Ovary (tissue), 3 donors: ENCODE data around the gene FAM83C.

Experiments used
- POLR2A ChIP-seq: fragments of 450-650 bp; IDR thresholded peaks from one replicate; pipeline ENCODE4 v1.6.1; 2017; ENCODE audit warnings: antibody characterized with exemption, mild to moderate bottlenecking, moderate library complexity
- TF ChIP-seq, protein P1 (sequence below), 3 donors: fragments of 450-650 bp in 2 of 3; fragments of 200-600 bp in 1 of 3; IDR thresholded peaks; one replicate each; pipeline versions ENCODE4 v1.5.1 to v1.8.0; 2016 to 2022; ENCODE audit warnings: antibody characterized with exemption in 3 of 3, mild to moderate bottlenecking in 1 of 3
- donor health status: DM: no; HTN: no; CAD: no.

DNA sequence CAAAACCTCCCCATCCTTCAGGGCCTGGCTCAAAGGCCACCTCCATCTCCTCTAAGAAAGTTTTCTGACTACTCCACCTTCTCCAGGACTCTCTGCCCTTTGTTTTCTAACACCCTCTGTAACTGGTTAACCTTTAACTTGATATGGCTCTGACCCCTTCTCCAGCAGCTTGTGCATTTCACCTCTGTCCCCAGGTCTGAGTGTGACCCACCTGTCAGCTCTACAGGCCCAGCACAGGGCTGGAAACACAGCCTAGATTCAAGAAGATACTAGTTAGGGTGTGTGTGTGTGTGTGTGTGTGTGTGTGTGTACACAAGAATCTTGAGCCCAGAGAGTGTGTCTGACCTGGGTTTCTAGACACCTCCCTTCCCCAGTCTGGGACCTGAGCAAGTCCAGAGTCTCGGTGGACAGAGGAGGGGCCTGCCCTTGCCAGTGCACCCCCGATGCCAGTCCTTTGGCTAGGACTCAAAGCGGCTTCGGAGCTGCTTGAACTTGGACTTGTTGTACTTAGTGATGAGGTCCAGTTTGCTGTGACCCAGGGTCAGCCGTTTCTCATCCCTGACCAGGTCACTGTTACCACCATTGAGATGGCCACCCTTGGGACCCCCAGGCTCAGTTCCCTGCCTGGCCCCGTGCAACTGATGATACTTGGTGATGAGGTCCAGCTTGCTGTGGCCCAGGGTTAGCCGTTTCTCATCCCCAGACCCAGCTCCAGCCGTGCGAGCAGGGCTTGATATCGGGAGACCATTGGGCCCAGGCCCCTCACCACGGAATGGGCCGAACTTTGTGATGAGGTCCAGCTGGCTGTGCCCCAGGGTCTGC lies 5.9 kb downstream of the FAM83C start:
- TF ChIP-seq POLR2A, result no peak
- TF ChIP-seq, protein P1, sequence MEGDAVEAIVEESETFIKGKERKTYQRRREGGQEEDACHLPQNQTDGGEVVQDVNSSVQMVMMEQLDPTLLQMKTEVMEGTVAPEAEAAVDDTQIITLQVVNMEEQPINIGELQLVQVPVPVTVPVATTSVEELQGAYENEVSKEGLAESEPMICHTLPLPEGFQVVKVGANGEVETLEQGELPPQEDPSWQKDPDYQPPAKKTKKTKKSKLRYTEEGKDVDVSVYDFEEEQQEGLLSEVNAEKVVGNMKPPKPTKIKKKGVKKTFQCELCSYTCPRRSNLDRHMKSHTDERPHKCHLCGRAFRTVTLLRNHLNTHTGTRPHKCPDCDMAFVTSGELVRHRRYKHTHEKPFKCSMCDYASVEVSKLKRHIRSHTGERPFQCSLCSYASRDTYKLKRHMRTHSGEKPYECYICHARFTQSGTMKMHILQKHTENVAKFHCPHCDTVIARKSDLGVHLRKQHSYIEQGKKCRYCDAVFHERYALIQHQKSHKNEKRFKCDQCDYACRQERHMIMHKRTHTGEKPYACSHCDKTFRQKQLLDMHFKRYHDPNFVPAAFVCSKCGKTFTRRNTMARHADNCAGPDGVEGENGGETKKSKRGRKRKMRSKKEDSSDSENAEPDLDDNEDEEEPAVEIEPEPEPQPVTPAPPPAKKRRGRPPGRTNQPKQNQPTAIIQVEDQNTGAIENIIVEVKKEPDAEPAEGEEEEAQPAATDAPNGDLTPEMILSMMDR (IDR thresholded peaks at IDR 0.05), result no peak
